ENCODE data around the gene TNC.
"Not testable (repeated sequence)": the region's sequence is repeated elsewhere in the genome, so short reads cannot be mapped to it uniquely, and the experiment has no call there.

TNC gene

GRCh38 chr9:115134941-115135340 is 17.0 kb upstream of the TNC start:
- DNase-seq (ENCODE audit: low spot score) = no peak

DNA sequence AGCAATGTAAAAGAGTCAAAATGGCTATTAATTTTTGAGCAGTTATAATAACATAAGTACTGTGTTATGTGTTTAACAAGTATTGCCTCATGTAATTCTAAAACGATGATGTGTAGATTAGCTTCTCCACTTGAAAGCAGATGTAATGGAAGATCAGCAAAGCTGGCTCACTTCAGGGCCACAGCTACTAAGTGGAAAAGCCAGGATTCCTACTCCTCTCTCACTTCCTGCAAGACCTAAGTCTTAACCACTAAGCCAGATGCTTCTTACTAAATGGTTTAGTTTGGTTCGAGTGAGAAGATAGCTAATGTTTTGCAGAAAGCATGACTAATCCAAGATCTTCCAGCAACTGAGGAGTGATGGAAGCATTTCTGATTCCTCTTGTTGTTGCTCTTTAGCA is 15.7 kb upstream of the TNC start:
- no peak for DNase-seq (ENCODE audit: low spot score)

- DNase-seq (ENCODE audit: low spot score) = no peak
These were observed 14.7 kb upstream of the TNC start for GRCh38 chr9:115132648-115133047.

DNA sequence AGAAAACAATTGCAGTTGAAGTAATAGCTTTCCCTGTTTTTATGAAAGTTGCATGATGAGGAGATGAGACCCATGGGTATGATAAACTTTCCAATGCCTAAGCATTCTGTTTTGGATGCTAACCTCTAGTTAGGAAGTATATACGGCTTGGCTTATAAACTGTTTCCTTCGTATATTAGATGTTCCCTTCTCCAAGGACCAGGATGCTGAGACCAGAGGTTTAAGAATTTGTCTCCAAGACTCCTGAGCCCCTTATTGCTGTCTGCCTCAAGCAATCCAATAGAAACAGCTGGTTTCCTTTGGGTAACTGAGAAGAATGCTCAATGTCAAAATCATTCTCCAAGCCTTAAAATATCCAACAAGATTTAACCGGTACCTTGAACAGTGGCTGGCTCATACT is 12.2 kb upstream of the TNC start:
- no peak for DNase-seq (ENCODE audit: low spot score)

DNA sequence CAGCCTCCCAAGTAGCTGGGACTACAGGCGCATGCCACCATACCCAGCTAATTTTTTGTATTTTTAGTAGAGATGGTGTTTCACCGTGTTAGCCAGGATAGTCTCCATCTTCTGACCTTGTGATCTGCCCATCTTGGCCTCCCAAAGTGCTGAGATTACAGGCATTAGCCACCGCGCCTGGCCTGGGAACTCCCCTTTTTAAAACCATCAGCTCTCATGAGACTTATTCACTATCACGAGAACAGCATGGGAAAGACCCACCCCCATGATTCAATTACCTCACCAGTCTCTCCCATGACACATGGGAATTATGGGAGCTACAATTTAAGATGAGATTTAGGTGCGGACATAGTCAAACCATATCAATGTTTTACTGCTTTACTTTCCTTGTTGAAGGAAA is 10.8 kb upstream of the TNC start:
- not testable (repeated sequence) for DNase-seq (ENCODE audit: low spot score)

DNA sequence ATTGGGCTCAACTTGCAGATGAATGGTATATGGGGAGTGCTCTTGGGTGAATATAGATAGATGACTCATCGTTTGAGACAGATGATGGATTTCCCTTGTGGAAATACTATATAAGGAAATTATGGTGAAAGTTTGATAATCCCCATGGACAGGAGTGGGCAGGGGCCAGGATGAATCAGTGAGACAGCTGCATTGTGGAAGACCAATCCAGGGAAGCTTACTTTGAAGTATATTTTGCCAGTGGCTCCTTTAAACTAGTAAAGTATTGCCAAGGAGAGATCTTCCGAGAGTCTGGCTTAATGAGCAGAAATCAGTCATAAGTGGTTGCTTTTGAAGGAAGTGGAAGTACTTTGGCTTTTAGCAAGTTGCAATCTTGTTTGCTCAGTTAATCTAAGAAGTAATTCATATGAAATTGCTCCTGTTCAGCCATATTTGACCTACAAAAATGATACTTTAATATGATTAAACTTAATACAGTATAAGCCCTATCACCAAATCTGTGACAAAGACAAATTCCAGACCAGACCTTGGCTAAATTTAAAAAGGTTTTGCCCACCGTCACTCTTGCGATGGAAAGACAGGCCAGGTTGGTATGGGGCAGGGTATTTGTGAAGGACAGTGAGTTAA is 9.3 kb upstream of the TNC start:
- no peak for DNase-seq (ENCODE audit: low spot score)

DNA sequence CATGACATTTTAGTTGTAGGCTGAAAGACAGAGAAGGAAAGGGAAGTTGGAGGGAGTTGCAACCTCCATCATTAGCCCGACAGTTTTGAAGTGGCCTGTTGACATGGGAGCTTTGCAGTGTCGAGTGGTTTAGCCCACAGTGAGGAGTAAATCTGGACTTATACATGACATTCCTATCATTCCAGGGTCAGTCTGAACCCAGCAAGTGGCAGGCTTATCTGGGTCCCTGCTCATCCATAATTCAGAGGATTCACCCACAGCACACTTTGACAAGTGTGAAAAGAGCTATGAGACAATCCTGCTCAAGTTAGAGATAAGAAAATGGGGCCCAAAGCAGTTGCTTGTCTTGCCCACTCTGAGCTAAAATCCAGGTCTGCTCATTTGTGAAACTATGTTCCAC is 8.4 kb upstream of the TNC start:
- DNase-seq (ENCODE audit: low spot score) = no peak

DNA sequence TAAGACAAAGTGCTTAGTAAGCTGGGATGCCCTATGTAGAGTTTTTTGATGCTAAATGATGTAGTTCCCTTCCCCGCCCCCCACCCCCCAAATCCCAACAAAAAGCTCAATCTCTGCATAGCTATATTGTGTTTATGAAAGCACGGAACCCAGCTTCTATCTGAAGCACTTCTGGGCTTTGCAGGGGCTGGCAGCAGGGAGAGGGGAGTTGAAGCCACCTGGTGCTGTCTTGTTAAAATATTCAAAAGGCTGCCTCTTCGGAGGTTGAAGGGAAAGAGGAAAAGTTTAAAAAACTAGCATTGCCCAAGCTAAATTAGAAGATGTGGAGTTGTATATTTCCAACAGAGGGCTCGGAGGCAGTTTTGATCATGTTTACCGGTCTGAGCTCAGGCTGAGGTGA is 5.0 kb upstream of the TNC start:
- no peak for DNase-seq (ENCODE audit: low spot score)

- DNase-seq (ENCODE audit: low spot score) = no peak
These were observed 3.2 kb upstream of the TNC start for GRCh38 chr9:115121181-115121580.

DNA sequence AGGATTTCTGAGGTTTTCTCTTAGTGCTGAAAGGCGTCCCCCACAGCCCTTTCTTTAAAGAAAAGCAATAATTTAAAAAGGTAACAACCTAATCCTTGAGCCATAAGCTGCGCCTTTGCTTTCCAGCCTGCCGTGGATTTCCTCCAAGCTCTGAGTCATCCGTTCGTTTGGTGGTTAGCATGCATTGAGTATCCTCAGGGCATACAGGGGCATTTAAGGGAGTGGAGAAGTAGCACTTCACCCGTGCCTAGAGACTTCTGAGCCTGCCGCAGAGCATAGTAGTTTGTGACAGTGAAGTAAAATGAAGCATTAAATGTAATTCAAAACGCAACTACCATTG is 892 bp upstream of the TNC start:
- DNase-seq (ENCODE audit: low spot score) = peak; percentile 50

GRCh38 chr9:115116421-115117284 is 1.3 kb downstream of the TNC start:
- no peak for DNase-seq (ENCODE audit: low spot score)

GRCh38 chr9:115115924-115116323 is 2.0 kb downstream of the TNC start:
- DNase-seq (ENCODE audit: low spot score) = no peak

DNA sequence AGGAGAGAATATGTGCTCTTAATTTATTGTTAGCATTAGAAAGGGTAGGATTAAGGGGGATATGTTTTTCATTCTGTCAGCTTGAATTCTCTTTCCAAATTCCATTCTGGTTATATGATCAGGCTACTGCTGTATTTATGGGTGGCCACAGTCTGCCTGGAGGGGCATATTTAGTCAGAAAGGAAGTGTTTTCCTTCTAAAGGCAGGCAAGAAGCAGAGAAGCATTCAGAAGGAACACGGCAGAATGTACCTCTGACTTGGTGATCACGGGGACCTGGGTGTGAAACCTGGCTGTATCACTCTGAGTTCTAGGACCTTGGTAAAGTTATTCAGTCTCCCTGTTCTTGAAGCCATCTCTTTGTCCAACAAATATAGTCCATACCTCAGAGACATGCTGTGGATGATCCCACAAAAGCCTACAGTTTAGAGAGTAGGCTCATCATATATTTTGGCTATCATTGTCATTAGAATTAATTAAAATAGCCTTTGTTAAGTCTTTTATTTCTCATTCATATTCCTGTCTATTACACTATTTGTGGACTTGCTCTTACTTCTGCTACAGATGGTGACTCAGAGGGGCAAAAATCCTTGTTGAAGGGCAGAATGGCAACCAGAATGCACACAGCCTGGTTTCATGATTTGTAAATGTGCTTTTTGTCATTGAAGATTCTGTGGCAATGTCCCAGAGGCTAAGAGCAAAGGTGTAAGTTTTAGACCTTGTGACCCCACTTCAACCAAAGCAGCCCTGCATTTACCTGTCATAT is 2.7 kb downstream of the TNC start:
- no peak for DNase-seq (ENCODE audit: low spot score)

DNA sequence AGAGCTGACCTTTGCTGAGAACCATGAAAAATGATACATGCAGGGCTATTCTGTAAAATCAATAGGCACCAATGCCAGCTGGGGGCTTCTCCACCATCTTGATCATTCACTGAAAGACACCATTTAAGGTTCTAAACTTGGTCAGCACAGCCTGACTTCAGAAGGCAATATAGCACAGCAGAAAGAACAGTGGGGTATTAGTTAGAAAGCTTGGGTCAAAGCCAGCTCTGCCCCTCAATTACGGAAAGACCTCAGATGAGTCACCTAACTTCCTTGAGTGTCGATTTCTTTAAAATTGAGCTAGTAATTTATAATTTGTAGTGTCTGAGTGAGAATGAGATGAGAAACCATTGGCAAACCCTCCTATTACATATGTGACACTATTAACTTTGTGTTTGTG is 3.4 kb downstream of the TNC start:
- no peak for DNase-seq (ENCODE audit: low spot score)

DNA sequence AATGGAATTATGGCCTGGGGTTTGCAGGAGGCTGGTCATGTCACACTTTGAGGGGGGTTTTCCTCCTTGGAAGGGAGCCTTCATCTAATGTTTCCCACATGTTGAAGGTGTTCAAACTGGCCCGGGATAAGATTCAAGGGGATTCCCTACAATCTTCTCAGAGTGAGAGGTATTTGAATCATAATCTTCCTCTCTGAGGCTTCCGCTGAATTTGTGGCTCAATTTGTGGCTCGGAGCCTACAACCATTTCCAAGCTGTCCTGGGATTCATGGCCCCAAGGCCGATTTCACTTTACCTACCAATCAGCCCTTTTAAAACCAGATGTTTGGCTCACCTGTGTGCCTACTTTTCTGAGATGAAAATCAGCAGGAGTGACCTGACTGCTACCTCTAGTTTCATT is 3.9 kb downstream of the TNC start:
- DNase-seq (ENCODE audit: low spot score) = no peak

DNA sequence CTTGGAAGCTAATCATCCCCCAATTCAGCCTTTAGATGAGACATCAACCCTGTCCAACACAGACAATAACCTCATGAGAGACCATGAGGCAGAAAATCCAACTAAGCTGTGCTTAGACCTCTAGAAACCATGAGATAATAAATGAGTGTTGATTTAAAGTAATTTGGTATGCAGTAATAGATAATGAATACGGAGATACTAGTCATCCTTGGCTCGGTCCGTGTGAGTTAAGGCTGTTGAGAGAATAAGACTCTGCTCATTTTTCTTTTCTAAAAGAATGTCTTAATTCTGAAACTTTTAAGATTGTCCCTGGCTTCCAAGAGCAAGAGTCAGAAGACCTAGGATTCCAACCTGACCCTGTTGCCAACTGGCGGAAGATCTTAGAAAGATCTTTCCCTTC is 6.1 kb downstream of the TNC start:
- no peak for DNase-seq (ENCODE audit: low spot score)

DNA sequence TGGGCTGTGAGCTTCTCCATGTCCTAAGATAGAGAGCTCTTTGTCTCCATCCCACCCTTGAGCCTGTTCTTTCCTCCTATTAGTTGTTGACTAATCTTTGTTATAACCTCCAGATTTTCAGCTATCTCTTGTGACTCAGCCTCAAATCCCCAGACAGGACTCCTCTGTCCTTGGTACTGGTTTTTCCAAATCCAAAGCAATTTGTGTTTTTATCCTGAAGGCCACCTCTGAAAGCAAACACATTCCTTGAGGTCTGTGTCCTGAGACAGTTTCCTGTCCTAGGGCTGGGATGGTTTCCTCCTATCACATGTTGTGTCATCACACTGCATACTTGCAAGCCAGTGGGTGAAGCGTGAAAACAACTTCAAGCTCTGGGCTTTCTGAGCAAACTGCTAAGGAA is 8.5 kb downstream of the TNC start:
- DNase-seq (ENCODE audit: low spot score) = no peak

DNA sequence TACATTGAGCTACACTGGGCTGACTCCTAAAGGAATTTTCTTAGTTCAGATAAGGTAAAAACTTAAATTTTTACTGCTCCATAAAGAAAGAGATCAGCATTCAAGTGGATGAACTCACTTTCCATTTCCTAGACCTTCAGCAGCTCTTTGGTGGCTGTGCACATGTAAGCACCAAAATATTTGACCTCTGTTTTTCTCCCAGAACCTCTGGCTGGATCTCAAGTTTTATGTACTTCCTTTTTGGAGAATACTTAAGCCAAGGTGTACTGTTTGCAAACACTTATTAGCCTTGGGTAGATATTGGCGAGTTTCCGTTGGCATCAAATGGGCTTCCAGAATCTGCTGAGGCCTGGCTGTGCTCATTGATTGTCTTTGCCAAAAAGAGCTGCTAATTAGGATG is 10.3 kb downstream of the TNC start:
- DNase-seq (ENCODE audit: low spot score) = no peak

DNA sequence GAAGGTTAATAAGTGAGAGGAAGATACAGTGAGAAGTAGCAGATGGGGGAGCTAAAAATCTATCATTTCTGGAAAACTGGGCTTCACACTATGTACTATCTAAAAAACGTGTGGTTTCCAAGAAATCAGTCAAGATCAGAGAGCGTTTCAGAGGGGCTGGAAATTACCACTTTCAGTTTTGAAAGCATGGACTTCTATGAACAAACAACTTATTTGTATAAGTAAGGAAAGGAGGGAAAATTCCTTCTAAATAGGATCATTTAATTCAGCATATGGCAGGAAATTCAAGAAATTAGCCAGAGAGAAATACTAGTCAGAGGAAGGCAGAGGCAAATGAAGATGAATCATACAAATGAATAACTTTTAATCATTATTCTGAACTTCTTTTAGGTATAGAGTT is 11.3 kb downstream of the TNC start:
- DNase-seq (ENCODE audit: low spot score) = no peak

DNA sequence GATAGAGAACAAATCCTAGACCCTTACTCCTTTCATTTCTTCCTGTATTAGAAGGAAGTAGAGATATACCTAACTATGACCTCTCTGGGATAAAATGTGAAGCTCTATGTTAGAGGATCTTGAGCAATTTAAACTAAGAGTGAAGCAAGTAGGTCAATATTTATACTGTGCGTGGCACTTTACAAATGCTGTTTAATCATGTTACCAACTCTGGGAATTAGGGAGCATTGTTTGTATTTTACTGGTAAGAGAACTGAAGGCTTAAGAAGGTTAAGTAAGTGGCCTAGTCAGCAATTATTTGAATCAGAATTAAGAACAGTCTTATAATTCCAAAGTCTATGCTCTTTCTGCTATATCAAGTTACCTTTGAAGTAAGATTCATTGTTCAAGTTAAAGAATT is 12.0 kb downstream of the TNC start:
- no peak for DNase-seq (ENCODE audit: low spot score)

- DNase-seq (ENCODE audit: low spot score) = no peak
These were observed 13.0 kb downstream of the TNC start for GRCh38 chr9:115104908-115105307.

DNA sequence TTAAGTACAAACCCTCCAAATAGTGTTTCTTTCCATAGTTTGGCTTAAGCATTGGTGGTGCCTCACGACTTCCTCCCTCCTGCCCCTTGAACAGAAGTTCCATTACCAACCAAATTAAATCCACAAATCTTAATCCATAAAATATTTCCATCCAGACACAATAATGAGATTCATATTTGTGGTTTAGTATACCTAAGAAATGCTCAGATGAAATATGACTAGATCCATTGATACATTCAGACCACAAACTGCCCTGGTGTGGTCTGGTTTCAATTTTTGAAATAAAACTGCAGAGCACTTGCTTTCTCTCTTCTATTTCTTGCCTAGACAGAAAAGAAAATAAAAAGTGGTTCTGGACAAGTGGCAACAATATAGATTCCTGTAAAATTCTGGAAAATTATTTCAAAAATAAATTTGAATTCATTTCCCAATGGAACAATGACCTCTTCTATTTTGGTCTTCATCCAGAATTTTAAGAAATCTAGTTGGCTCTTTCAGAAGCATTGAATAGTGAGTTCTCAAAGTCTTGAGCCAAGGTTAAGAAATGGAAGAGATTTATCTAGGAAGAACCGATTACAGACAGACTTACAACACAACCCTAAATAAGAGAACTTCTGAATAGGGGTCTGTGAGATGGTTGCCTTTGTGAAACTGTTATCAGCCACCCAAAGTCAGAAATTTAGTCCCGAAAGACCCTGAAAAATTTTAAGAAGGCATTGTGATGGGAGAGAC is 14.0 kb downstream of the TNC start:
- no peak for DNase-seq (ENCODE audit: low spot score)

GRCh38 chr9:115099901-115100300 is 18.1 kb downstream of the TNC start:
- DNase-seq (ENCODE audit: low spot score) = peak; percentile 62
